EL (cell line): Measurements from ENCODE around the gene CACNA2D1.

Experiments used
- DNase-seq: peaks from one replicate; pipeline ENCODE4 v3.0.0-alpha.2; 2016

The CACNA2D1 gene

GRCh38 chr7:82331234-82331633, 112.3 kb downstream of the CACNA2D1 start:
- no peak for DNase-seq

- no peak for DNase-seq
Observed at GRCh38 chr7:82330706-82331215, 112.8 kb downstream of the CACNA2D1 start.

GRCh38 chr7:82327898-82328297, 115.7 kb downstream of the CACNA2D1 start:
- DNase-seq: no peak

GRCh38 chr7:82325416-82325815, 118.2 kb downstream of the CACNA2D1 start:
- peak; percentile 33 for DNase-seq

GRCh38 chr7:82323806-82324205, 119.8 kb downstream of the CACNA2D1 start:
- DNase-seq: peak; percentile 12

- peak; percentile 81 for DNase-seq
Observed at GRCh38 chr7:82319674-82320118, 123.9 kb downstream of the CACNA2D1 start.

- no peak for DNase-seq
Observed at GRCh38 chr7:82318786-82319185, 124.8 kb downstream of the CACNA2D1 start.

- DNase-seq: no peak
Observed at GRCh38 chr7:82317760-82318159, 125.8 kb downstream of the CACNA2D1 start.

- DNase-seq: no peak
Observed at GRCh38 chr7:82317257-82317721, 126.3 kb downstream of the CACNA2D1 start.

GRCh38 chr7:82313269-82313668, 130.3 kb downstream of the CACNA2D1 start:
- no peak for DNase-seq

GRCh38 chr7:82312646-82313045, 130.9 kb downstream of the CACNA2D1 start:
- no peak for DNase-seq

GRCh38 chr7:82305347-82306005, 138.1 kb downstream of the CACNA2D1 start:
- no peak for DNase-seq

- no peak for DNase-seq
Observed at GRCh38 chr7:82294865-82295264, 148.7 kb downstream of the CACNA2D1 start.

GRCh38 chr7:82294382-82294784, 149.2 kb downstream of the CACNA2D1 start:
- DNase-seq: peak; percentile 43

GRCh38 chr7:82293467-82293866, 150.1 kb downstream of the CACNA2D1 start:
- no peak for DNase-seq

GRCh38 chr7:82291931-82292330, 151.6 kb downstream of the CACNA2D1 start:
- peak; percentile 27 for DNase-seq

- DNase-seq: no peak
Observed at GRCh38 chr7:82289889-82290288, 153.7 kb downstream of the CACNA2D1 start.

GRCh38 chr7:82289152-82289535, 154.4 kb downstream of the CACNA2D1 start:
- DNase-seq: no peak

GRCh38 chr7:82286798-82287140, 156.8 kb downstream of the CACNA2D1 start:
- no peak for DNase-seq

- no peak for DNase-seq
Observed at GRCh38 chr7:82286096-82286797, 157.3 kb downstream of the CACNA2D1 start.

GRCh38 chr7:82284936-82285519, 158.5 kb downstream of the CACNA2D1 start:
- no peak for DNase-seq

- no peak for DNase-seq
Observed at GRCh38 chr7:82275342-82275741, 168.2 kb downstream of the CACNA2D1 start.

GRCh38 chr7:82274681-82275080, 168.9 kb downstream of the CACNA2D1 start:
- DNase-seq: no peak

- DNase-seq: no peak
Observed at GRCh38 chr7:82273886-82274285, 169.7 kb downstream of the CACNA2D1 start.
